HEK293 (cell line): Measurements from ENCODE around the gene COQ8B.
"Not testable (repeated sequence)": the region's sequence is repeated elsewhere in the genome, so short reads cannot be mapped to it uniquely, and the experiment has no call there.

Experiments
- CTCF ChIA-PET: fragments of 350-600 bp; formaldehyde crosslinking; extraction: SDS; loops from one replicate; lab custom pipeline; 2021; ENCODE audit warnings: antibody characterized with exemption; lab: Yijun Ruan, JAX
- POLR2A ChIA-PET: fragments of 300-600 bp; formaldehyde crosslinking; extraction: SDS; loops from one replicate; lab custom pipeline; 2020; ENCODE audit warnings: antibody characterized with exemption, inconsistent platforms; lab: Yijun Ruan, JAX
- H3K27ac ChIP-seq: fragments of 200-500 bp; sonication (Bioruptor generic); 2 replicates; pipeline ENCODE4 v1.5.1; 2014; ENCODE audit warnings: low read depth, low read length, control low read depth, inconsistent platforms; ENCODE audit errors: extremely low read depth
- H3K36me3 ChIP-seq, 2 experiments: fragments of 200-500 bp in 1 of 2; sonication (Bioruptor generic) in 1 of 2; 1 replicate in 1 of 2; 2 replicates in 1 of 2; pipeline ENCODE4 v1.5.1; 2014 to 2017; ENCODE audit warnings: inconsistent platforms in 2 of 2, low read length in 2 of 2; ENCODE audit not compliant: control insufficient read depth in 2 of 2, insufficient read depth in 1 of 2
- H3K4me1 ChIP-seq: fragments of 200-500 bp; sonication (Bioruptor generic); 2 replicates; pipeline ENCODE4 v1.5.1; 2014; ENCODE audit warnings: mild to moderate bottlenecking, low read length, inconsistent platforms; ENCODE audit not compliant: control insufficient read depth, insufficient read depth
- H3K4me3 ChIP-seq: 2 replicates; pipeline ENCODE4 v1.5.1; 2011; ENCODE audit warnings: low read depth, mild to moderate bottlenecking, control low read depth, low read length, moderate library complexity
- H3K9me3 ChIP-seq: fragments of 200-500 bp; sonication (Bioruptor generic); 2 replicates; pipeline ENCODE4 v1.5.1; 2014; ENCODE audit warnings: low read depth, low read length, inconsistent platforms; ENCODE audit not compliant: control insufficient read depth, insufficient read depth
- GLI4 ChIP-seq: fragments of 450-650 bp; formaldehyde crosslinking; IDR thresholded peaks from 2 replicates; pipeline ENCODE4 v1.5.1; 2016; ENCODE audit warnings: missing biosample characterization, missing genetic modification characterization
- PRDM1 ChIP-seq: fragments of 450-650 bp; formaldehyde crosslinking; IDR thresholded peaks from 2 replicates; pipeline ENCODE4; 2016; ENCODE audit warnings: missing biosample characterization, missing genetic modification characterization
- RBAK ChIP-seq: fragments of 450-650 bp; formaldehyde crosslinking; IDR thresholded peaks from 2 replicates; pipeline ENCODE4 v1.5.1; 2016; ENCODE audit warnings: missing biosample characterization, missing genetic modification characterization
- SP2 ChIP-seq: fragments of 450-650 bp; formaldehyde crosslinking; IDR thresholded peaks from 2 replicates; pipeline ENCODE4 v1.5.1; 2016; ENCODE audit warnings: missing biosample characterization, missing genetic modification characterization
- ZNF133 ChIP-seq: fragments of 450-650 bp; formaldehyde crosslinking; IDR thresholded peaks from 2 replicates; pipeline ENCODE4 v1.5.1; 2016; ENCODE audit warnings: missing biosample characterization, missing genetic modification characterization
- ZNF169 ChIP-seq: fragments of 450-650 bp; formaldehyde crosslinking; IDR thresholded peaks from 2 replicates; pipeline ENCODE4 v1.5.1; 2016; ENCODE audit warnings: missing biosample characterization, missing genetic modification characterization
- ZNF211 ChIP-seq: fragments of 450-650 bp; formaldehyde crosslinking; IDR thresholded peaks from 2 replicates; pipeline ENCODE4 v1.5.1; 2016; ENCODE audit warnings: low read depth, missing biosample characterization, missing genetic modification characterization
- ZNF248 ChIP-seq: fragments of 450-650 bp; formaldehyde crosslinking; IDR thresholded peaks from 2 replicates; pipeline ENCODE4 v1.5.1; 2017; ENCODE audit warnings: missing biosample characterization, missing genetic modification characterization
- ZNF366 ChIP-seq: fragments of 450-650 bp; formaldehyde crosslinking; conservative IDR thresholded peaks from 2 replicates; pipeline ENCODE4 v1.5.1; 2016; ENCODE audit warnings: missing biosample characterization, missing genetic modification characterization
- ZNF529 ChIP-seq: fragments of 450-650 bp; formaldehyde crosslinking; IDR thresholded peaks from 2 replicates; pipeline ENCODE4 v1.5.1; 2017; ENCODE audit warnings: missing genetic modification characterization, missing biosample characterization; ENCODE audit not compliant: insufficient replicate concordance
- ZNF544 ChIP-seq: fragments of 450-650 bp; formaldehyde crosslinking; IDR thresholded peaks from 2 replicates; pipeline ENCODE4 v1.5.0; 2017; ENCODE audit warnings: missing biosample characterization, missing genetic modification characterization
- ZNF600 ChIP-seq: fragments of 450-650 bp; formaldehyde crosslinking; IDR thresholded peaks from 2 replicates; pipeline ENCODE4 v1.5.1; 2016; ENCODE audit warnings: missing biosample characterization, missing genetic modification characterization
- ZNF777 ChIP-seq: fragments of 450-650 bp; formaldehyde crosslinking; IDR thresholded peaks from 2 replicates; pipeline ENCODE4 v1.5.1; 2017; ENCODE audit warnings: missing biosample characterization, missing genetic modification characterization, borderline replicate concordance
- TF ChIP-seq, protein P1 (sequence below): fragments of 450-650 bp; formaldehyde crosslinking; conservative IDR thresholded peaks from 2 replicates; pipeline ENCODE4 v1.5.1; 2016; ENCODE audit warnings: low read depth, missing biosample characterization, missing genetic modification characterization
- TF ChIP-seq, protein P2 (sequence below): fragments of 450-650 bp; formaldehyde crosslinking; IDR thresholded peaks from 2 replicates; pipeline ENCODE4 v1.5.1; 2016; ENCODE audit warnings: missing biosample characterization, missing genetic modification characterization

COQ8B gene

DNA sequence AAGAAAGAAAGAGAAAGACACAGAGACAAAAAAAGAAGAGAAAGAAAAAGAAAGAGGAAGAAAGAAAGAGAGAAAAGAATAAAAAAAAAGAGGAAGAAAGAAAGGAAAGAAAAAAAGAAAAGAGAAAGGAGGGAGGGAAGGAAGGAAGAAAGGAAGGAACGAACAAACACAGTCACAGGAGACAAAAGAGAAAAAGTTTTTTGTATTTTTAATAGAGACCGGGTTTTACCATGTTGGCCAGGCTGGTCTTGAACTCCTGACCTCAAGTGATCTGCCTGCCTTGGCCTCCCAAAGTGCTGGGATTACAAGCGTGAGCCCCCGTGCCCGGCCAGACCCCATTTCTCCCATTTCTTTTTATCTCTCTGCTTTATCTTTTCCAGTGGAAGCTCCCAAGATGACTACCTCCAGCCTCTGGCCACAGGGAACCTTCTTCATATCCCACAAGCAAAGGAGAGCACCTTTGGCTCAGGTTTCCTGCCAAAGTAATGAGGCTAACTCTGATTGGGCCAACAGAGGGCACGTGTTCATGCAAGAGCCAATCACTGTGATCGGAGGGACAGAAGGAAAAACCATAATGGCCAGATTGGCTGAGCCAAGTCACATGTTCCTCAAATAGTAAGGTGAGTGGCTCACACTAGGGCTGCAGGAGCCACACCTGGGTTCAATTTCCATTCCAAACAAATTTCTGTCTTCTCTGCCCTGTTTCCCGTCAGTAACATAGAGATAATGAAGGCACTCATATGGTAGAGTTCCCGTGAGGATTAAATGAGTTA, 66.6 kb downstream of the COQ8B start:
- POLR2A ChIA-PET, H3K27ac ChIP-seq, H3K36me3 ChIP-seq, H3K4me3 ChIP-seq, H3K9me3 ChIP-seq: not testable (repeated sequence)
- peaks cover 17% of the 10 kb centered on the region for H3K4me1 ChIP-seq
- peak; percentile 43 for TF ChIP-seq SP2 (tag by site-specific recombination)
- peak; percentile 5; the same call in 1 of the 2 replicates for TF ChIP-seq ZNF777 (tag by site-specific recombination)
- 0 out of 2 replicates have a peak, but pooled peaks have one; percentile 5 for TF ChIP-seq ZNF133
- TF ChIP-seq PRDM1, result peak; percentile 59; the same call in 1 of the 2 replicates
- TF ChIP-seq ZNF366 (tag by site-specific recombination), result peak; percentile 86
- CTCF ChIA-PET, result interaction anchor here (0.5 to 7.0 kb wide), 3 partner anchors 12 to 502 kb away, joined by 3 to 54 read pairs (median 4); no protein-coding TSS in a partner anchor

DNA sequence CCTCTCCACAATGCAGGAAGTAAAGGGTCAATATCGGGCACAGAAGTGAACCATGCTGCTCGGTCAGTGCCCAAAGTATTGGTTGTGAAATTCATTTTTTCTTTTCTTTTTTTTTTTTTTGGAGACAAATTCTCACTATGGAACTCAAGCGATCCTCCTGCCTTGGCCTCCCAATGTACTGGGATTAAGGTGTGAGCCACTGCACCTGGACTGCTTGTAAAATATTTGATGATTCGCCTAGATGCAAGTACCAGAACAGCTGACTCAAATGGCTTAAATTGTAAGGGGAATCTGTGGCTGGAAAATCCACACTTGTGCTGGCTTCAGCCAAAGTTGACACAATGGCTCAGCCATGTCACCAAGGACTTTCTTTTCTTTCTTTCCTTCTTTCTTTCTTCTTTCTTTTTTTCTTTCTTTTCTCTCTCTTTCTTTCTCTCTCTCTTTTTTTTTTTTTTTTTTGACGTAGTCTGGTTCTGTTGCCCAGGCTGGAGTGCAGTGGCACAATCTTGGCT, 69.9 kb downstream of the COQ8B start:
- ChIA-PET CTCF (interaction anchor here (0.6 to 5.5 kb wide), 15 partner anchors 12 to 617 kb away, joined by 3 to 174 read pairs (median 5); partner anchors contain the start of gene HNRNPUL1), POLR2A (interaction anchor here (0.6 to 1.6 kb wide), 6 partner anchors 11 to 226 kb away, joined by 3 to 10 read pairs (median 4); no protein-coding TSS in a partner anchor)
- TF ChIP-seq GLI4 (tag by site-specific recombination) (no peak), ZNF169 (tag by site-specific recombination) (no peak), ZNF544 (no peak), ZNF600 (tag by site-specific recombination) (peak; percentile 54), ZNF248 (tag by site-specific recombination) (0 out of 2 replicates have a peak, but pooled peaks have one; percentile 20), ZNF211 (tag by site-specific recombination) (no peak), ZNF366 (tag by site-specific recombination) (peak; percentile 94), RBAK (tag by site-specific recombination) (0 out of 2 replicates have a peak, but pooled peaks have one; percentile 30), ZNF529 (tag by site-specific recombination) (no peak), PRDM1 (peak; percentile 96)
- TF ChIP-seq, protein P1, sequence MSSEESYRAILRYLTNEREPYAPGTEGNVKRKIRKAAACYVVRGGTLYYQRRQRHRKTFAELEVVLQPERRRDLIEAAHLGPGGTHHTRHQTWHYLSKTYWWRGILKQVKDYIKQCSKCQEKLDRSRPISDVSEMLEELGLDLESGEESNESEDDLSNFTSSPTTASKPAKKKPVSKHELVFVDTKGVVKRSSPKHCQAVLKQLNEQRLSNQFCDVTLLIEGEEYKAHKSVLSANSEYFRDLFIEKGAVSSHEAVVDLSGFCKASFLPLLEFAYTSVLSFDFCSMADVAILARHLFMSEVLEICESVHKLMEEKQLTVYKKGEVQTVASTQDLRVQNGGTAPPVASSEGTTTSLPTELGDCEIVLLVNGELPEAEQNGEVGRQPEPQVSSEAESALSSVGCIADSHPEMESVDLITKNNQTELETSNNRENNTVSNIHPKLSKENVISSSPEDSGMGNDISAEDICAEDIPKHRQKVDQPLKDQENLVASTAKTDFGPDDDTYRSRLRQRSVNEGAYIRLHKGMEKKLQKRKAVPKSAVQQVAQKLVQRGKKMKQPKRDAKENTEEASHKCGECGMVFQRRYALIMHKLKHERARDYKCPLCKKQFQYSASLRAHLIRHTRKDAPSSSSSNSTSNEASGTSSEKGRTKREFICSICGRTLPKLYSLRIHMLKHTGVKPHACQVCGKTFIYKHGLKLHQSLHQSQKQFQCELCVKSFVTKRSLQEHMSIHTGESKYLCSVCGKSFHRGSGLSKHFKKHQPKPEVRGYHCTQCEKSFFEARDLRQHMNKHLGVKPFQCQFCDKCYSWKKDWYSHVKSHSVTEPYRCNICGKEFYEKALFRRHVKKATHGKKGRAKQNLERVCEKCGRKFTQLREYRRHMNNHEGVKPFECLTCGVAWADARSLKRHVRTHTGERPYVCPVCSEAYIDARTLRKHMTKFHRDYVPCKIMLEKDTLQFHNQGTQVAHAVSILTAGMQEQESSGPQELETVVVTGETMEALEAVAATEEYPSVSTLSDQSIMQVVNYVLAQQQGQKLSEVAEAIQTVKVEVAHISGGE (tag by site-specific recombination), result no peak
- TF ChIP-seq, protein P2, sequence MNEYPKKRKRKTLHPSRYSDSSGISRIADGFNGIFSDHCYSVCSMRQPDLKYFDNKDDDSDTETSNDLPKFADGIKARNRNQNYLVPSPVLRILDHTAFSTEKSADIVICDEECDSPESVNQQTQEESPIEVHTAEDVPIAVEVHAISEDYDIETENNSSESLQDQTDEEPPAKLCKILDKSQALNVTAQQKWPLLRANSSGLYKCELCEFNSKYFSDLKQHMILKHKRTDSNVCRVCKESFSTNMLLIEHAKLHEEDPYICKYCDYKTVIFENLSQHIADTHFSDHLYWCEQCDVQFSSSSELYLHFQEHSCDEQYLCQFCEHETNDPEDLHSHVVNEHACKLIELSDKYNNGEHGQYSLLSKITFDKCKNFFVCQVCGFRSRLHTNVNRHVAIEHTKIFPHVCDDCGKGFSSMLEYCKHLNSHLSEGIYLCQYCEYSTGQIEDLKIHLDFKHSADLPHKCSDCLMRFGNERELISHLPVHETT (tag by site-specific recombination), result 0 out of 2 replicates have a peak, but pooled peaks have one; percentile 53
- no peaks in the 10 kb centered on the region for H3K9me3 ChIP-seq
- no peaks in the 10 kb centered on the region; a peak in 1 of 3 replicates for H3K36me3 ChIP-seq
- H3K4me3 ChIP-seq, result no peak overlapping the region
- no peak overlapping the region for H3K27ac ChIP-seq
- peaks cover 17% of the 10 kb centered on the region for H3K4me1 ChIP-seq
